Neural progenitor cell (in vitro differentiated cells): ENCODE data around the gene CDC42EP3.

Experiments used
- EZH2 ChIP-seq: fragments of 200-600 bp; sonication (generic); IDR thresholded peaks from 2 replicates; pipeline ENCODE4 v1.6.1; 2017; ENCODE audit warnings: antibody characterized with exemption, mild to moderate bottlenecking, moderate library complexity
- EZH2phosphoT487 ChIP-seq: fragments of 200-600 bp; sonication (generic); IDR thresholded peaks from 2 replicates; pipeline ENCODE4 v1.6.1; 2017; ENCODE audit warnings: antibody characterized with exemption
- TF ChIP-seq, protein P1 (sequence below): fragments of 200-600 bp; sonication (generic); IDR thresholded peaks from 2 replicates; pipeline ENCODE4 v1.5.1; 2017; ENCODE audit warnings: antibody characterized with exemption, mild to moderate bottlenecking

DNA sequence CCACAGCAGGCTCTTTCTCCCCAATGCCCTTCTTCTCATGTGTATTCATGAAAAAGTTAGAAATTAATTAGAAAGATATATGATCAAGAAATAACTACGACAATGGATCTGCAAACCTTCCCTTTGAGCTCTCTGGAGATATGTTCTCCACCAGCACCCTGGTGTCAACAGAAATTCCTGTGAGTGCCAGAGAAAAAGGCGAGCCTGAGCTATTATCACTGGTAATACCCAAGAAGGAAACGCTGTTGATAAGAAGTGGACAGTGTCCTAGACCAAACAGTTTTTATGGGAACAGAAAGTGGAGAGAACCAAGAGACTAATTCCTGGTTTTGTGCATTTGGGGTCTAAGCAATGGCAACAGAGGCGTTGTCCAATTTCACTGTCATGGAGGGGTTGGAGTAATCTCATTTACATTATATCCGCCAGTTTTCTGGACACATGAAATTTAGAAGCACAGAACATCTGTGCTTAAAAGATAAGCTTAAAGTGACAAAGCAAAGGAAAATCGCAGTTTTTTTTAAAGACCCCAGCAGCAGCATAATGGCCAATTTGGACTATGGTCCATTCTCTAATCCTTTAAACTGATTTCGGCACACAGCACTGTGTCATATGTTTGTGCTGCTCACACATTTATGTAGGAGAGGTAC lies 47.2 kb upstream of the CDC42EP3 start:
- TF ChIP-seq, protein P1, sequence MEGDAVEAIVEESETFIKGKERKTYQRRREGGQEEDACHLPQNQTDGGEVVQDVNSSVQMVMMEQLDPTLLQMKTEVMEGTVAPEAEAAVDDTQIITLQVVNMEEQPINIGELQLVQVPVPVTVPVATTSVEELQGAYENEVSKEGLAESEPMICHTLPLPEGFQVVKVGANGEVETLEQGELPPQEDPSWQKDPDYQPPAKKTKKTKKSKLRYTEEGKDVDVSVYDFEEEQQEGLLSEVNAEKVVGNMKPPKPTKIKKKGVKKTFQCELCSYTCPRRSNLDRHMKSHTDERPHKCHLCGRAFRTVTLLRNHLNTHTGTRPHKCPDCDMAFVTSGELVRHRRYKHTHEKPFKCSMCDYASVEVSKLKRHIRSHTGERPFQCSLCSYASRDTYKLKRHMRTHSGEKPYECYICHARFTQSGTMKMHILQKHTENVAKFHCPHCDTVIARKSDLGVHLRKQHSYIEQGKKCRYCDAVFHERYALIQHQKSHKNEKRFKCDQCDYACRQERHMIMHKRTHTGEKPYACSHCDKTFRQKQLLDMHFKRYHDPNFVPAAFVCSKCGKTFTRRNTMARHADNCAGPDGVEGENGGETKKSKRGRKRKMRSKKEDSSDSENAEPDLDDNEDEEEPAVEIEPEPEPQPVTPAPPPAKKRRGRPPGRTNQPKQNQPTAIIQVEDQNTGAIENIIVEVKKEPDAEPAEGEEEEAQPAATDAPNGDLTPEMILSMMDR: no peak
- TF ChIP-seq EZH2phosphoT487 (no peak), EZH2 (no peak)
